Liver (tissue), 9 donors: ENCODE measurements around the gene PAFAH1B2. TPM values are rescaled to one million over a fixed set of nuclear protein-coding genes. Genes with fewer than 3 reads are reported as not detected.

Source experiments
- DNase-seq: peaks from one replicate; pipeline ENCODE4 v3.0.0-alpha.2; 2017; ENCODE audit warnings: low spot score
- H3K27ac ChIP-seq, 2 donors: one replicate each; pipeline ENCODE4 v1.7.0; 2013; ENCODE audit warnings: inconsistent platforms in 2 of 2, low read length in 2 of 2, control low read depth in 1 of 2, low read depth in 1 of 2, mild to moderate bottlenecking in 1 of 2
- H3K27me3 ChIP-seq, 4 donors: one replicate each; pipeline versions ENCODE4 v1.6.1 to v1.7.0; 2013; ENCODE audit warnings: low read length in 3 of 4, inconsistent platforms in 1 of 4, mild to moderate bottlenecking in 1 of 4, moderate library complexity in 1 of 4; ENCODE audit not compliant: control insufficient read depth in 4 of 4, insufficient read depth in 4 of 4
- H3K36me3 ChIP-seq, 4 donors: one replicate each; pipeline versions ENCODE4 v1.6.1 to v1.7.0; 2013; ENCODE audit warnings: low read length in 3 of 4, mild to moderate bottlenecking in 3 of 4, low read depth in 1 of 4, moderate library complexity in 1 of 4; ENCODE audit not compliant: control insufficient read depth in 4 of 4, insufficient read depth in 3 of 4
- H3K4me1 ChIP-seq, 4 donors: one replicate each; pipeline versions ENCODE4 v1.6.1 to v1.7.0; 2013; ENCODE audit warnings: low read length in 3 of 4, mild to moderate bottlenecking in 3 of 4, moderate library complexity in 1 of 4; ENCODE audit not compliant: control insufficient read depth in 4 of 4, insufficient read depth in 4 of 4
- H3K4me3 ChIP-seq, 3 donors: one replicate each; pipeline versions ENCODE4 v1.6.1 to v1.7.0; 2013; ENCODE audit warnings: low read length in 3 of 3, control low read depth in 1 of 3, low read depth in 1 of 3, mild to moderate bottlenecking in 1 of 3
- H3K9ac ChIP-seq, 2 donors: one replicate each; pipeline ENCODE4 v1.7.0; 2013; ENCODE audit warnings: low read length in 2 of 2, mild to moderate bottlenecking in 2 of 2, moderate library complexity in 2 of 2, control low read depth in 1 of 2, low read depth in 1 of 2
- H3K9me3 ChIP-seq, 4 donors: one replicate each; pipeline versions ENCODE4 v1.6.1 to v1.7.0; 2013; ENCODE audit warnings: low read length in 3 of 4; ENCODE audit not compliant: control insufficient read depth in 4 of 4
- FOXA1 ChIP-seq: IDR thresholded peaks from 2 replicates; pipeline ENCODE4 v1.6.1; 2016; ENCODE audit warnings: antibody characterized with exemption
- FOXA2 ChIP-seq: IDR thresholded peaks from 2 replicates; pipeline ENCODE4 v1.6.1; 2016; ENCODE audit warnings: antibody characterized with exemption
- HNF4G ChIP-seq: IDR thresholded peaks from 2 replicates; pipeline ENCODE4 v1.6.1; 2016; ENCODE audit warnings: antibody characterized with exemption
- JUND ChIP-seq, 2 donors: IDR thresholded peaks; 2 replicates each; pipeline ENCODE4 v1.6.1; 2016; ENCODE audit warnings: antibody characterized with exemption in 2 of 2
- NR2F2 ChIP-seq: IDR thresholded peaks from 2 replicates; pipeline ENCODE4 v1.6.1; 2016; ENCODE audit warnings: antibody characterized with exemption
- RXRA ChIP-seq, 2 donors: IDR thresholded peaks; 2 replicates each; pipeline ENCODE4 v1.6.1; 2017 to 2018; ENCODE audit warnings: antibody characterized with exemption in 2 of 2, mild to moderate bottlenecking in 1 of 2
- TAF1 ChIP-seq: conservative IDR thresholded peaks from 2 replicates; pipeline ENCODE4 v1.6.1; 2016; ENCODE audit warnings: antibody characterized with exemption, mild to moderate bottlenecking
- YY1 ChIP-seq: IDR thresholded peaks from 2 replicates; pipeline ENCODE4 v1.6.1; 2016; ENCODE audit warnings: antibody characterized with exemption, mild to moderate bottlenecking
- WGBS: extraction: QIAGEN DNeasy Blood & Tissue Kit; methylation state at CpG from one replicate; pipeline ENCODE4 v1.1.7; 2013; 5-methylcytosine and 5-hydroxymethylcytosine counted together
- polyA plus RNA-seq, 2 donors: library from polyadenylated mRNA; stranded (reverse) in 1 of 2; unstranded in 1 of 2; fragments of 200-250 nt in 1 of 2; fragments of >200 nt in 1 of 2; fragmentation: Nextera tagmentation in 1 of 2; extraction: Ambion mirVana in 1 of 2; gene quantifications; one replicate each; pipeline versions ENCODE4 v1.2.1 to v1.2.3, GENCODE V29; 2013 to 2015
- total RNA-seq, 2 donors: library from RNA; depleted of rRNA; stranded (reverse); fragments of >200 nt; gene quantifications; one replicate each; pipeline ENCODE4 v1.2.3, GENCODE V29; 2014
- TF ChIP-seq, protein P1 (sequence below): fragments of 150-350 bp; IDR thresholded peaks from 2 replicates; pipeline ENCODE4 v1.5.1; 2017; ENCODE audit warnings: improper control_type of control experiment, low read depth, low read length; ENCODE audit not compliant: missing input control
- TF ChIP-seq, protein P2 (sequence below): IDR thresholded peaks from 2 replicates; pipeline ENCODE4 v1.6.1; 2016; ENCODE audit warnings: antibody characterized with exemption, mild to moderate bottlenecking
- TF ChIP-seq, protein P3 (sequence below): IDR thresholded peaks from 2 replicates; pipeline ENCODE4 v1.6.1; 2016; ENCODE audit warnings: antibody characterized with exemption
- TF ChIP-seq, protein P4 (sequence below): IDR thresholded peaks from 2 replicates; pipeline ENCODE4 v1.6.1; 2016; ENCODE audit warnings: antibody characterized with exemption
- TF ChIP-seq, protein P5 (sequence below): IDR thresholded peaks from 2 replicates; pipeline ENCODE4 v1.6.1; 2016; ENCODE audit warnings: antibody characterized with exemption
- donor health status: healthy.
- donor health status: healthy.
- donor health status: healthy.
- donor health status: healthy.
- donor health status: healthy.

The PAFAH1B2 gene
- total and polyA plus RNA-seq, 4 donors, result 12.7 to 39.8 (median 24.9) TPM

DNA sequence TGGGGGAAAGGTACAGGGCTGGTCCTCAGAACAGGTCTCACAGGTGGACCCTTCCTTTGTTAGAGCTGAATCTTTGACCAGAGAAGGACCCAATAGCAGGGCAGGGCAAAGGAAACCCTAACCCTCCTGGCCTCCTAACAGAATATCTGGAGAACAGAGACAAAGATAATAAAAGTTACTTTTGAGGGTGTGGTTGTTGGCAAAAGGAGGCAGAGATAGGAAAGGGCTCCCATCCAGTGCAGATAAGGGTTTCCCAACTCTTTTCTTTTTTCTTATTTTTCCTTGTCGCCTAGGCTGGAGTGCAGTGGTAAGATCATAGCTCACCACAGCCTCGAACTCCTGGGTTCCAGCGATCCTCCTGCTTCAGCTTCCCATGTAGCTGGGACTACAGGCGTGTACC lies 75.9 kb downstream of the PAFAH1B2 start:
- Histone ChIP-seq H3K4me3 (no peak overlapping the region), H3K9ac (no peak overlapping the region), H3K4me1 (peaks cover 0 to 9% (median 0%) of the 10 kb centered on the region in 4 donors), H3K36me3 (peaks cover 5 to 66% (median 51%) of the 10 kb centered on the region in 4 donors), H3K9me3 (no peaks in the 10 kb centered on the region), H3K27me3 (no peaks in the 10 kb centered on the region), H3K27ac (no peak overlapping the region)
- no peak for DNase-seq
- 93% methylated on average over 4 of the region's 4 CpGs for WGBS
- TF ChIP-seq, protein P1, sequence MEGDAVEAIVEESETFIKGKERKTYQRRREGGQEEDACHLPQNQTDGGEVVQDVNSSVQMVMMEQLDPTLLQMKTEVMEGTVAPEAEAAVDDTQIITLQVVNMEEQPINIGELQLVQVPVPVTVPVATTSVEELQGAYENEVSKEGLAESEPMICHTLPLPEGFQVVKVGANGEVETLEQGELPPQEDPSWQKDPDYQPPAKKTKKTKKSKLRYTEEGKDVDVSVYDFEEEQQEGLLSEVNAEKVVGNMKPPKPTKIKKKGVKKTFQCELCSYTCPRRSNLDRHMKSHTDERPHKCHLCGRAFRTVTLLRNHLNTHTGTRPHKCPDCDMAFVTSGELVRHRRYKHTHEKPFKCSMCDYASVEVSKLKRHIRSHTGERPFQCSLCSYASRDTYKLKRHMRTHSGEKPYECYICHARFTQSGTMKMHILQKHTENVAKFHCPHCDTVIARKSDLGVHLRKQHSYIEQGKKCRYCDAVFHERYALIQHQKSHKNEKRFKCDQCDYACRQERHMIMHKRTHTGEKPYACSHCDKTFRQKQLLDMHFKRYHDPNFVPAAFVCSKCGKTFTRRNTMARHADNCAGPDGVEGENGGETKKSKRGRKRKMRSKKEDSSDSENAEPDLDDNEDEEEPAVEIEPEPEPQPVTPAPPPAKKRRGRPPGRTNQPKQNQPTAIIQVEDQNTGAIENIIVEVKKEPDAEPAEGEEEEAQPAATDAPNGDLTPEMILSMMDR, result no peak
- TF ChIP-seq JUND (IDR thresholded peaks at IDR 0.05) (no peak), HNF4G (no peak)
- TF ChIP-seq, protein P2, sequence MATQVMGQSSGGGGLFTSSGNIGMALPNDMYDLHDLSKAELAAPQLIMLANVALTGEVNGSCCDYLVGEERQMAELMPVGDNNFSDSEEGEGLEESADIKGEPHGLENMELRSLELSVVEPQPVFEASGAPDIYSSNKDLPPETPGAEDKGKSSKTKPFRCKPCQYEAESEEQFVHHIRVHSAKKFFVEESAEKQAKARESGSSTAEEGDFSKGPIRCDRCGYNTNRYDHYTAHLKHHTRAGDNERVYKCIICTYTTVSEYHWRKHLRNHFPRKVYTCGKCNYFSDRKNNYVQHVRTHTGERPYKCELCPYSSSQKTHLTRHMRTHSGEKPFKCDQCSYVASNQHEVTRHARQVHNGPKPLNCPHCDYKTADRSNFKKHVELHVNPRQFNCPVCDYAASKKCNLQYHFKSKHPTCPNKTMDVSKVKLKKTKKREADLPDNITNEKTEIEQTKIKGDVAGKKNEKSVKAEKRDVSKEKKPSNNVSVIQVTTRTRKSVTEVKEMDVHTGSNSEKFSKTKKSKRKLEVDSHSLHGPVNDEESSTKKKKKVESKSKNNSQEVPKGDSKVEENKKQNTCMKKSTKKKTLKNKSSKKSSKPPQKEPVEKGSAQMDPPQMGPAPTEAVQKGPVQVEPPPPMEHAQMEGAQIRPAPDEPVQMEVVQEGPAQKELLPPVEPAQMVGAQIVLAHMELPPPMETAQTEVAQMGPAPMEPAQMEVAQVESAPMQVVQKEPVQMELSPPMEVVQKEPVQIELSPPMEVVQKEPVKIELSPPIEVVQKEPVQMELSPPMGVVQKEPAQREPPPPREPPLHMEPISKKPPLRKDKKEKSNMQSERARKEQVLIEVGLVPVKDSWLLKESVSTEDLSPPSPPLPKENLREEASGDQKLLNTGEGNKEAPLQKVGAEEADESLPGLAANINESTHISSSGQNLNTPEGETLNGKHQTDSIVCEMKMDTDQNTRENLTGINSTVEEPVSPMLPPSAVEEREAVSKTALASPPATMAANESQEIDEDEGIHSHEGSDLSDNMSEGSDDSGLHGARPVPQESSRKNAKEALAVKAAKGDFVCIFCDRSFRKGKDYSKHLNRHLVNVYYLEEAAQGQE, result no peak
- TF ChIP-seq, protein P3, sequence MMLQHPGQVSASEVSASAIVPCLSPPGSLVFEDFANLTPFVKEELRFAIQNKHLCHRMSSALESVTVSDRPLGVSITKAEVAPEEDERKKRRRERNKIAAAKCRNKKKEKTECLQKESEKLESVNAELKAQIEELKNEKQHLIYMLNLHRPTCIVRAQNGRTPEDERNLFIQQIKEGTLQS, result no peak

DNA sequence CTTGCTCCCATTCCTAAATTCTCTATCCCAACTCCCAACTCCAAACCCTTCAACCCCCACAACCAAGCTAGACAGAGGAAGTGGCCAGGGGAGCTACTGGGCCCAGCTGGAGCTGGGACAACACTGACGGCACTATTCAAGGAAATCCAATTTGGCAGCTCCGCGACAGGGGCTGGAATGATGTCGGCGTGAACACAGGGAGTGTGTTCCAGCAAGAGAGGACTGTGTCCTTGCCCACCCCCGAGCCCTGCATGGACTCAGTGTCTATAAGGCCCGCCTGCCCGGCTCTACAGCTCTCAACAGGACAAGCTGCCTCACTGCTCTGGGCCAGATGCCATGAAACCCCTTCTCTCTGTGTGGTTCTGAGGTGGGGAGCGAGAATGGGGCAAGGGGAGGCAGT lies 76.5 kb downstream of the PAFAH1B2 start:
- WGBS, result 88% methylated on average over 9 of the region's 9 CpGs
- DNase-seq, result no peak
- H3K4me1 ChIP-seq, result peaks cover 0 to 9% (median 0%) of the 10 kb centered on the region in 4 donors
- no peak overlapping the region for H3K4me3 ChIP-seq
- no peaks in the 10 kb centered on the region for H3K9me3 ChIP-seq
- TF ChIP-seq RXRA (IDR thresholded peaks at IDR 0.05) (peak in 1 of 2 donors; percentile 16), FOXA2 (no peak)
- no peak overlapping the region for H3K9ac ChIP-seq
- no peaks in the 10 kb centered on the region for H3K27me3 ChIP-seq
- peak overlapping the region in 1 of 2 donors; percentile 52 for H3K27ac ChIP-seq
- H3K36me3 ChIP-seq, result peaks cover 5 to 70% (median 51%) of the 10 kb centered on the region in 4 donors

DNA sequence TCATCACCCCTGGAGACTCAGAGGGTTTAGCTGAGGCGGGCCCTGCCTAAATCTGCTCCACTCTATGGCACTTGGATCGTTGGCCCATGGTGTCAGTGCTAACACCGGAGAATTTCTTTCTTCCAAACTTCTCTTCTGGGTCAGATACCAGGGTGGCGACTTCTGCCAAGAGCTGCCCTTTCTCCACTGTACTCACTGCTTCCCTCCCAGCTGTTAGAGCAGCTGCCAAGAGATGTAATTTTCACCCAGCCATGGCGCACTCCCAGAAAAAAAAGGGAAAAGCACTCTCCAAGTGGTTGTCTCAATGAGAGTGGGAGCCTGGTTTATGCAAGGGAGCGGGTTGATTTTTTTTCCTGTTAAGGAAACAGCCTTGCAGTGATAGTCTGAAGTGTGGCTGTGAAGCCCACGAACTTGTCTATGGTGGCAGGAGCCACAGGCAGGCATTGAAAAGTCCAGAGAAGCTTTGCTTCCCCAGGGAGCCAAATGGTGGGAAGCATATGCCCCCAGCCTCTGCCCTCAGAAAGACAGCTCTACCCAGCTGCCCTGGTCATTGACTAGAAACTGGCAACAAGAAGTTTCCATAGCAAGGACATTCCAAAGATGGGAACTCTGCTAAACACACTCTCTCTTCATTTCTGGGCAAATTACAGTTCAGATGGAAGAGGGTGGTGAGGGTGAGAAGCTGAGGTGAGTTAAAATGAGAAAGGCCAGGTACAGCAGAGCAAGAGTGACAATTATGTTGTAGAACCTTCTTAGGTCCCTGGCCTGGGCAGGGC lies 77.1 kb downstream of the PAFAH1B2 start:
- Histone ChIP-seq H3K4me1 (peaks cover 0 to 9% (median 0%) of the 10 kb centered on the region in 4 donors), H3K9ac (no peak overlapping the region), H3K27ac (peak overlapping the region; percentile 52 to 60), H3K4me3 (no peak overlapping the region), H3K27me3 (no peaks in the 10 kb centered on the region), H3K9me3 (no peaks in the 10 kb centered on the region), H3K36me3 (peaks cover 5 to 68% (median 48%) of the 10 kb centered on the region in 4 donors)
- no peak for DNase-seq
- 81% methylated on average over 7 of the region's 7 CpGs for WGBS
- TF ChIP-seq RXRA (IDR thresholded peaks at IDR 0.05) (no peak), HNF4G (no peak), FOXA1 (no peak), YY1 (no peak), NR2F2 (no peak), TAF1 (no peak), JUND (IDR thresholded peaks at IDR 0.05) (no peak)
- TF ChIP-seq, protein P1, result no peak
- TF ChIP-seq, protein P4, sequence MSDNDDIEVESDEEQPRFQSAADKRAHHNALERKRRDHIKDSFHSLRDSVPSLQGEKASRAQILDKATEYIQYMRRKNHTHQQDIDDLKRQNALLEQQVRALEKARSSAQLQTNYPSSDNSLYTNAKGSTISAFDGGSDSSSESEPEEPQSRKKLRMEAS, result no peak
- TF ChIP-seq, protein P5, sequence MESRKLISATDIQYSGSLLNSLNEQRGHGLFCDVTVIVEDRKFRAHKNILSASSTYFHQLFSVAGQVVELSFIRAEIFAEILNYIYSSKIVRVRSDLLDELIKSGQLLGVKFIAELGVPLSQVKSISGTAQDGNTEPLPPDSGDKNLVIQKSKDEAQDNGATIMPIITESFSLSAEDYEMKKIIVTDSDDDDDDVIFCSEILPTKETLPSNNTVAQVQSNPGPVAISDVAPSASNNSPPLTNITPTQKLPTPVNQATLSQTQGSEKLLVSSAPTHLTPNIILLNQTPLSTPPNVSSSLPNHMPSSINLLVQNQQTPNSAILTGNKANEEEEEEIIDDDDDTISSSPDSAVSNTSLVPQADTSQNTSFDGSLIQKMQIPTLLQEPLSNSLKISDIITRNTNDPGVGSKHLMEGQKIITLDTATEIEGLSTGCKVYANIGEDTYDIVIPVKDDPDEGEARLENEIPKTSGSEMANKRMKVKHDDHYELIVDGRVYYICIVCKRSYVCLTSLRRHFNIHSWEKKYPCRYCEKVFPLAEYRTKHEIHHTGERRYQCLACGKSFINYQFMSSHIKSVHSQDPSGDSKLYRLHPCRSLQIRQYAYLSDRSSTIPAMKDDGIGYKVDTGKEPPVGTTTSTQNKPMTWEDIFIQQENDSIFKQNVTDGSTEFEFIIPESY, result no peak
